Immature natural killer cell (primary cell): ENCODE data around the gene VSIG10. TPM values are rescaled to one million over a fixed set of nuclear protein-coding genes. Genes with fewer than 3 reads are reported as not detected.
"Not testable (repeated sequence)": the region's sequence is repeated elsewhere in the genome, so short reads cannot be mapped to it uniquely, and the experiment has no call there.

Experiments
- DNase-seq, 3 donors: peaks; one replicate each; pipeline ENCODE4 v3.0.0; 2022; ENCODE audit warnings: mixed read lengths in 1 of 3
- H3K27ac Mint-ChIP-seq, 6 donors: one replicate each; pipeline ENCODE4 v1.8.0; 2020; ENCODE audit warnings: mixed read lengths in 6 of 6, mild to moderate bottlenecking in 5 of 6, inconsistent platforms in 4 of 6, moderate library complexity in 3 of 6
- H3K27me3 Mint-ChIP-seq, 3 donors: one replicate each; pipeline ENCODE4 v1.8.0; 2020 to 2021; ENCODE audit warnings: low read depth in 3 of 3, mild to moderate bottlenecking in 3 of 3, mixed read lengths in 3 of 3, moderate library complexity in 3 of 3, inconsistent platforms in 1 of 3
- H3K36me3 Mint-ChIP-seq, 3 donors: one replicate each; pipeline ENCODE4 v1.8.0; 2020; ENCODE audit warnings: mixed read lengths in 3 of 3, inconsistent platforms in 2 of 3, mild to moderate bottlenecking in 2 of 3
- H3K4me1 Mint-ChIP-seq, 2 donors: one replicate each; pipeline ENCODE4 v1.8.0; 2020; ENCODE audit warnings: inconsistent platforms in 2 of 2, mild to moderate bottlenecking in 2 of 2, mixed read lengths in 2 of 2, moderate library complexity in 1 of 2
- H3K4me3 Mint-ChIP-seq, 5 donors: one replicate each; pipeline ENCODE4 v1.8.0; 2020; ENCODE audit warnings: mild to moderate bottlenecking in 5 of 5, mixed read lengths in 5 of 5, inconsistent platforms in 3 of 5, moderate library complexity in 3 of 5
- H3K9me3 Mint-ChIP-seq, 6 donors: one replicate each; pipeline ENCODE4 v1.8.0; 2020; ENCODE audit warnings: mild to moderate bottlenecking in 6 of 6, mixed read lengths in 6 of 6, inconsistent platforms in 4 of 6, moderate library complexity in 3 of 6
- polyA plus RNA-seq, 3 donors: library from polyadenylated mRNA; unstranded; fragments of 300-500 nt; fragmentation: Illumina TruSeq; gene quantifications; one replicate each; pipeline ENCODE4 v1.2.3, GENCODE V29; 2021

The VSIG10 gene
- polyA plus RNA-seq, 3 donors from 2014 or later, result 0.24 to 1.6 (median 1.0) TPM

- no peak for DNase-seq
- H3K4me3 Mint-ChIP-seq, result no peak overlapping the region
- H3K27me3 Mint-ChIP-seq, result peaks cover 0 to 3% (median 0%) of the 10 kb centered on the region in 3 donors
- peaks cover 13 to 30% (median 16%) of the 10 kb centered on the region in 3 donors for H3K36me3 Mint-ChIP-seq
- no peak overlapping the region for H3K27ac Mint-ChIP-seq
- H3K9me3 Mint-ChIP-seq, result no peaks in the 10 kb centered on the region
- H3K4me1 Mint-ChIP-seq, result no peaks in the 10 kb centered on the region
Observed at GRCh38 chr12:118023301-118023860, 80.4 kb downstream of the VSIG10 start.

- Mint-ChIP-seq H3K36me3 (peaks cover 11 to 28% (median 16%) of the 10 kb centered on the region in 3 donors), H3K4me1 (peaks cover 5 to 6% of the 10 kb centered on the region in 2 donors), H3K9me3 (no peaks in the 10 kb centered on the region), H3K27ac (no peak overlapping the region), H3K27me3 (peaks cover 0 to 3% (median 0%) of the 10 kb centered on the region in 3 donors), H3K4me3 (no peak overlapping the region)
- no peak for DNase-seq
Observed at GRCh38 chr12:118022728-118023109, 81.1 kb downstream of the VSIG10 start.

GRCh38 chr12:118022097-118022727 lies 81.6 kb downstream of the VSIG10 start:
- Mint-ChIP-seq H3K36me3 (peaks cover 10 to 28% (median 16%) of the 10 kb centered on the region in 3 donors), H3K4me1 (peaks cover 8 to 11% of the 10 kb centered on the region in 2 donors)
- DNase-seq, H3K4me3 Mint-ChIP-seq, H3K9me3 Mint-ChIP-seq, H3K27me3 Mint-ChIP-seq, H3K27ac Mint-ChIP-seq: not testable (repeated sequence)

- H3K27me3 Mint-ChIP-seq, result peaks cover 4 to 8% (median 5%) of the 10 kb centered on the region in 3 donors
- no peak overlapping the region for H3K4me3 Mint-ChIP-seq
- no peak for DNase-seq
- H3K27ac Mint-ChIP-seq, result no peak overlapping the region
- H3K9me3 Mint-ChIP-seq, result no peaks in the 10 kb centered on the region
- peaks cover 10 to 22% (median 14%) of the 10 kb centered on the region in 3 donors for H3K36me3 Mint-ChIP-seq
- peaks cover 19 to 23% of the 10 kb centered on the region in 2 donors for H3K4me1 Mint-ChIP-seq
Observed at GRCh38 chr12:118020036-118020435, 83.8 kb downstream of the VSIG10 start.

- Mint-ChIP-seq H3K4me3 (peak overlapping the region; percentile 46 to 88 (median 82)), H3K4me1 (peaks cover 19 to 23% of the 10 kb centered on the region in 2 donors), H3K27ac (peak overlapping the region in 1 of 6 donors; percentile 41), H3K27me3 (peaks cover 4 to 8% (median 7%) of the 10 kb centered on the region in 3 donors), H3K9me3 (no peaks in the 10 kb centered on the region), H3K36me3 (peaks cover 10 to 17% (median 14%) of the 10 kb centered on the region in 3 donors)
- no peak for DNase-seq
Observed at GRCh38 chr12:118017926-118018325, 85.9 kb downstream of the VSIG10 start.

GRCh38 chr12:118016424-118017264 lies 87.2 kb downstream of the VSIG10 start, which contains the start of gene RFC5:
Gene RFC5, plus strand, starts transcription at chr12:118016703. Its CDS starts 125 bp downstream, at chr12:118016828.
- peak within 1 kb of the TSS; percentile 82 to 93 (median 88) for H3K4me3 Mint-ChIP-seq
- H3K4me1 Mint-ChIP-seq, result peaks cover 19 to 23% of the 10 kb centered on the region in 2 donors

GRCh38 chr12:118015944-118016343 lies 87.9 kb downstream of the VSIG10 start:
- Mint-ChIP-seq H3K36me3 (peaks cover 4 to 9% (median 6%) of the 10 kb centered on the region in 3 donors), H3K4me3 (peak overlapping the region; percentile 82 to 93 (median 88)), H3K27ac (peak overlapping the region in 2 of 6 donors; percentile 47 to 88), H3K9me3 (no peaks in the 10 kb centered on the region), H3K4me1 (peaks cover 19 to 23% of the 10 kb centered on the region in 2 donors), H3K27me3 (peaks cover 4 to 8% (median 7%) of the 10 kb centered on the region in 3 donors)
- no peak for DNase-seq

More at GRCh38 chr12:118016424-118017264, 87.2 kb downstream of the VSIG10 start, which contains the start of gene RFC5:
- peaks cover 4 to 8% (median 7%) of the 10 kb centered on the region in 3 donors for H3K27me3 Mint-ChIP-seq
- no peaks in the 10 kb centered on the region for H3K9me3 Mint-ChIP-seq
- H3K36me3 Mint-ChIP-seq, result peaks cover 4 to 10% (median 7%) of the 10 kb centered on the region in 3 donors
- peak; percentile 96 to 97 (median 97) for DNase-seq
- H3K27ac Mint-ChIP-seq, result peak within 1 kb of the TSS; percentile 47 to 94 (median 84)

GRCh38 chr12:118015306-118015705 lies 88.5 kb downstream of the VSIG10 start:
- Mint-ChIP-seq H3K36me3 (peaks cover 0 to 3% (median 3%) of the 10 kb centered on the region in 3 donors), H3K9me3 (no peaks in the 10 kb centered on the region), H3K4me3 (peak overlapping the region in 3 of 5 donors; percentile 15 to 88 (median 18)), H3K27me3 (peaks cover 4 to 8% (median 7%) of the 10 kb centered on the region in 3 donors), H3K27ac (no peak overlapping the region), H3K4me1 (peaks cover 19 to 23% of the 10 kb centered on the region in 2 donors)
- DNase-seq, result no peak

Other genes starting within 250 kb of the VSIG10 start
- not detected for gene KSR2, start 135.0 kb downstream of the VSIG10 start, polyA plus RNA-seq
- gene RFC5, start 87.3 kb downstream of the VSIG10 start, polyA plus RNA-seq, result 10 to 100 TPM; 14.3 to 25.5 (median 16.9) TPM
- 10 to 100 TPM; 18.7 to 20.3 (median 18.8) TPM for gene WSB2, start 42.8 kb downstream of the VSIG10 start, polyA plus RNA-seq
- gene PEBP1, start 32.1 kb upstream of the VSIG10 start, polyA plus RNA-seq, result 100 to 1,000 TPM; 145 to 163 (median 161) TPM